ENCODE results near the gene MACROD2. TPM values are rescaled to one million over a fixed set of nuclear protein-coding genes. Genes with fewer than 3 reads are reported as not detected.

The MACROD2 gene
- total RNA-seq, 1 donor from 2014 or later: 3.1 TPM

DNA sequence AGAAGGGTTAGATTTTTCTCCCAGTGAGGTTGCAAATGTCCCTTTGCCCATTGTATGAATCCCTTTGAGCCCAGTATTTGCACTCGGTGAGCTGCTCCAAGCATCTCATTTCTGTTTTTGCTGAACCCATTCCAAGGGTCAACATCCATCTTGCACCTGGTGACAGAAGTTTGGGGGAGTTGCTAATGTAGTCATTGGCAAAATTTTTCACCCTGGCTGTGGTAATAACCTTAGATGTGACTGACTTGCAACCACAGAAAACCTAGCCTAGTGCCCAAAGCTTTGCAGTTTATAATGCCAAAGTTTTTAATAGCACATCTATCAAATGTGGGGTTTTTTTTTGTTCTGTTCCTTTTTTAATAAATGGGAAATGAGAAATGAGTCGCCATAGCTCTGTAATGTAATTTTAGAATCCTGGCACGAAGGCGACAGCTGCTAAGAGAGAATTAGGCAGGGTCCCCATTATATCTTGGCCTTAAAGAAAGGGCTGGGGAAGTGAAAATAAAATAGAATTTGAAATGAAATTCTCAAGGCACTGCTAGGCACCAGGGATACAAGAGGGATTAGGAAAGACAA is 1895.2 kb downstream of the MACROD2 start:
- peaks cover 0 to 2% (median 0%) of the 10 kb centered on the region in 3 donors for H3K4me1 ChIP-seq (ENCODE audit: control insufficient read depth in 3 of 3, insufficient read depth in 3 of 3, low read length in 3 of 3)
- H3K9ac ChIP-seq (ENCODE audit: low read depth in 1 of 3, low read length in 3 of 3): no peak overlapping the region
- H3K9me3 ChIP-seq (ENCODE audit: control insufficient read depth in 3 of 3, low read length in 3 of 3): peaks cover 0 to 2% (median 0%) of the 10 kb centered on the region in 3 donors
- H3K27ac ChIP-seq (ENCODE audit: low read depth, low read length): no peak overlapping the region
- H3K36me3 ChIP-seq (ENCODE audit: control insufficient read depth in 3 of 3, insufficient read depth in 3 of 3, low read length in 3 of 3): no peaks in the 10 kb centered on the region
- no peak overlapping the region for H3K4me3 ChIP-seq (ENCODE audit: low read length in 3 of 3)
- no peaks in the 10 kb centered on the region for H3K27me3 ChIP-seq (ENCODE audit: control insufficient read depth in 3 of 3, insufficient read depth in 3 of 3, low read length in 3 of 3)

- Histone ChIP-seq H3K27me3 (ENCODE audit: control insufficient read depth in 3 of 3, insufficient read depth in 3 of 3, low read length in 3 of 3) (no peaks in the 10 kb centered on the region), H3K4me3 (ENCODE audit: low read length in 3 of 3) (no peak overlapping the region), H3K9ac (ENCODE audit: low read depth in 1 of 3, low read length in 3 of 3) (no peak overlapping the region), H3K36me3 (ENCODE audit: control insufficient read depth in 3 of 3, insufficient read depth in 3 of 3, low read length in 3 of 3) (no peaks in the 10 kb centered on the region), H3K9me3 (ENCODE audit: control insufficient read depth in 3 of 3, low read length in 3 of 3) (no peaks in the 10 kb centered on the region), H3K4me1 (ENCODE audit: control insufficient read depth in 3 of 3, insufficient read depth in 3 of 3, low read length in 3 of 3) (peaks cover 0 to 2% (median 0%) of the 10 kb centered on the region in 3 donors), H3K27ac (ENCODE audit: low read depth, low read length) (no peak overlapping the region)
These were observed 1899.8 kb downstream of the MACROD2 start for GRCh38 chr20:15895126-15895525.

GRCh38 chr20:15895560-15896084 is 1900.3 kb downstream of the MACROD2 start:
- H3K27me3 ChIP-seq (ENCODE audit: control insufficient read depth in 3 of 3, insufficient read depth in 3 of 3, low read length in 3 of 3): no peaks in the 10 kb centered on the region
- H3K4me1 ChIP-seq (ENCODE audit: control insufficient read depth in 3 of 3, insufficient read depth in 3 of 3, low read length in 3 of 3): peaks cover 0 to 2% (median 0%) of the 10 kb centered on the region in 3 donors
- H3K4me3 ChIP-seq (ENCODE audit: low read length in 3 of 3): no peak overlapping the region
- H3K36me3 ChIP-seq (ENCODE audit: control insufficient read depth in 3 of 3, insufficient read depth in 3 of 3, low read length in 3 of 3): no peaks in the 10 kb centered on the region
- H3K9me3 ChIP-seq (ENCODE audit: control insufficient read depth in 3 of 3, low read length in 3 of 3): no peaks in the 10 kb centered on the region
- H3K9ac ChIP-seq (ENCODE audit: low read depth in 1 of 3, low read length in 3 of 3): no peak overlapping the region
- H3K27ac ChIP-seq (ENCODE audit: low read depth, low read length): no peak overlapping the region

GRCh38 chr20:15899967-15900366 is 1904.7 kb downstream of the MACROD2 start:
- H3K9ac ChIP-seq (ENCODE audit: low read depth in 1 of 3, low read length in 3 of 3): no peak overlapping the region
- H3K27me3 ChIP-seq (ENCODE audit: control insufficient read depth in 3 of 3, insufficient read depth in 3 of 3, low read length in 3 of 3): no peaks in the 10 kb centered on the region
- no peaks in the 10 kb centered on the region for H3K36me3 ChIP-seq (ENCODE audit: control insufficient read depth in 3 of 3, insufficient read depth in 3 of 3, low read length in 3 of 3)
- H3K27ac ChIP-seq (ENCODE audit: low read depth, low read length): no peak overlapping the region
- H3K4me1 ChIP-seq (ENCODE audit: control insufficient read depth in 3 of 3, insufficient read depth in 3 of 3, low read length in 3 of 3): no peaks in the 10 kb centered on the region
- no peak overlapping the region for H3K4me3 ChIP-seq (ENCODE audit: low read length in 3 of 3)
- no peaks in the 10 kb centered on the region for H3K9me3 ChIP-seq (ENCODE audit: control insufficient read depth in 3 of 3, low read length in 3 of 3)

- no peak overlapping the region for H3K27ac ChIP-seq (ENCODE audit: low read depth, low read length)
- H3K27me3 ChIP-seq (ENCODE audit: control insufficient read depth in 3 of 3, insufficient read depth in 3 of 3, low read length in 3 of 3): no peaks in the 10 kb centered on the region
- no peaks in the 10 kb centered on the region for H3K4me1 ChIP-seq (ENCODE audit: control insufficient read depth in 3 of 3, insufficient read depth in 3 of 3, low read length in 3 of 3)
- no peaks in the 10 kb centered on the region for H3K9me3 ChIP-seq (ENCODE audit: control insufficient read depth in 3 of 3, low read length in 3 of 3)
- H3K36me3 ChIP-seq (ENCODE audit: control insufficient read depth in 3 of 3, insufficient read depth in 3 of 3, low read length in 3 of 3): no peaks in the 10 kb centered on the region
- no peak overlapping the region for H3K9ac ChIP-seq (ENCODE audit: low read depth in 1 of 3, low read length in 3 of 3)
- no peak overlapping the region for H3K4me3 ChIP-seq (ENCODE audit: low read length in 3 of 3)
These were observed 1905.1 kb downstream of the MACROD2 start for GRCh38 chr20:15900443-15900842.

GRCh38 chr20:15902493-15902892 is 1907.2 kb downstream of the MACROD2 start:
- Histone ChIP-seq H3K27me3 (ENCODE audit: control insufficient read depth in 3 of 3, insufficient read depth in 3 of 3, low read length in 3 of 3) (no peaks in the 10 kb centered on the region), H3K4me3 (ENCODE audit: low read length in 3 of 3) (no peak overlapping the region), H3K36me3 (ENCODE audit: control insufficient read depth in 3 of 3, insufficient read depth in 3 of 3, low read length in 3 of 3) (no peaks in the 10 kb centered on the region), H3K27ac (ENCODE audit: low read depth, low read length) (no peak overlapping the region), H3K9ac (ENCODE audit: low read depth in 1 of 3, low read length in 3 of 3) (no peak overlapping the region), H3K9me3 (ENCODE audit: control insufficient read depth in 3 of 3, low read length in 3 of 3) (no peaks in the 10 kb centered on the region), H3K4me1 (ENCODE audit: control insufficient read depth in 3 of 3, insufficient read depth in 3 of 3, low read length in 3 of 3) (no peaks in the 10 kb centered on the region)

DNA sequence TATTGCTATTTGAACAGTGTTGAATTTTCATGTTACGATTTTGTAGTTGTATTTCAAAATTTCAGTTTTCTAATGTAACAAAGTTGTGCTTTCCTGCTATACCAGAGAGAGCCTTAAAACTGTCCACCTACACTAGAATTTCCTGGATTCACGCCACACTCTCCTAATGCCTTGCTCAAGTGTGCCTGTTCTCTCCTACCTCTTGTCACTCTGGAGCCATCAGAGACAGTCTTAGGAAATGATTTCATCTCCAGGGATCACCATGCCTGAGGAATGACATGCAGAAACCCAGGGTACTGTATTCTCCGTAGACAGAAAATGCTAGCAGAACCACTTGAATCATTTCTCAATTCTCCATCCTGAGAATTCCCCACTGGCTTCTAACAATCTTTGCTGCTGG is 1910.3 kb downstream of the MACROD2 start:
- no peak overlapping the region for H3K27ac ChIP-seq (ENCODE audit: low read depth, low read length)
- no peaks in the 10 kb centered on the region for H3K27me3 ChIP-seq (ENCODE audit: control insufficient read depth in 3 of 3, insufficient read depth in 3 of 3, low read length in 3 of 3)
- no peak overlapping the region for H3K9ac ChIP-seq (ENCODE audit: low read depth in 1 of 3, low read length in 3 of 3)
- H3K4me3 ChIP-seq (ENCODE audit: low read length in 3 of 3): no peak overlapping the region
- H3K36me3 ChIP-seq (ENCODE audit: control insufficient read depth in 3 of 3, insufficient read depth in 3 of 3, low read length in 3 of 3): no peaks in the 10 kb centered on the region
- H3K9me3 ChIP-seq (ENCODE audit: control insufficient read depth in 3 of 3, low read length in 3 of 3): no peaks in the 10 kb centered on the region
- no peaks in the 10 kb centered on the region for H3K4me1 ChIP-seq (ENCODE audit: control insufficient read depth in 3 of 3, insufficient read depth in 3 of 3, low read length in 3 of 3)

DNA sequence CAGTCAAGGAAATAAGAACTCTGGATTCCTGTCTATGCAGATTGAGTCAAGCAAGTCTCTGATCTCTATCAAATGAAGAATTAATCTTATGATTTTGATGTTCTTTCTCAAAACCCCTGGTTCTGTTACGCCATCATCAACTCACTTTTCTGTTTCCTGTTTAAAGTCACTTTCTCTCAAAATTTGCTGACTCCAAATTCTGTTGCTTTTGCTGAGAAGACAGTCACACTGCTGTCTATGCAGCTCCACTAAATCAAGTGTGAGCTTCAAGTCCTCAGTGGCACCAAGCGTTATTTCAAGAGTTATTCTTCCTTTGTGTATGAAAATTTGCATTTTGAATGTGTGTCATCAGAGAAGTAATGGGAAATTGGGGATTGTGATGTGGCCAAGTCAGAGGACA is 1914.7 kb downstream of the MACROD2 start:
- no peak overlapping the region for H3K27ac ChIP-seq (ENCODE audit: low read depth, low read length)
- H3K27me3 ChIP-seq (ENCODE audit: control insufficient read depth in 3 of 3, insufficient read depth in 3 of 3, low read length in 3 of 3): no peaks in the 10 kb centered on the region
- no peak overlapping the region for H3K4me3 ChIP-seq (ENCODE audit: low read length in 3 of 3)
- H3K9me3 ChIP-seq (ENCODE audit: control insufficient read depth in 3 of 3, low read length in 3 of 3): no peaks in the 10 kb centered on the region
- no peaks in the 10 kb centered on the region for H3K36me3 ChIP-seq (ENCODE audit: control insufficient read depth in 3 of 3, insufficient read depth in 3 of 3, low read length in 3 of 3)
- H3K9ac ChIP-seq (ENCODE audit: low read depth in 1 of 3, low read length in 3 of 3): no peak overlapping the region
- no peaks in the 10 kb centered on the region for H3K4me1 ChIP-seq (ENCODE audit: control insufficient read depth in 3 of 3, insufficient read depth in 3 of 3, low read length in 3 of 3)

- H3K27me3 ChIP-seq (ENCODE audit: control insufficient read depth in 3 of 3, insufficient read depth in 3 of 3, low read length in 3 of 3): no peaks in the 10 kb centered on the region
- H3K4me1 ChIP-seq (ENCODE audit: control insufficient read depth in 3 of 3, insufficient read depth in 3 of 3, low read length in 3 of 3): no peaks in the 10 kb centered on the region
- H3K27ac ChIP-seq (ENCODE audit: low read depth, low read length): no peak overlapping the region
- no peak overlapping the region for H3K4me3 ChIP-seq (ENCODE audit: low read length in 3 of 3)
- no peaks in the 10 kb centered on the region for H3K9me3 ChIP-seq (ENCODE audit: control insufficient read depth in 3 of 3, low read length in 3 of 3)
- no peaks in the 10 kb centered on the region for H3K36me3 ChIP-seq (ENCODE audit: control insufficient read depth in 3 of 3, insufficient read depth in 3 of 3, low read length in 3 of 3)
- no peak overlapping the region for H3K9ac ChIP-seq (ENCODE audit: low read depth in 1 of 3, low read length in 3 of 3)
These were observed 1916.3 kb downstream of the MACROD2 start for GRCh38 chr20:15911581-15911980.

DNA sequence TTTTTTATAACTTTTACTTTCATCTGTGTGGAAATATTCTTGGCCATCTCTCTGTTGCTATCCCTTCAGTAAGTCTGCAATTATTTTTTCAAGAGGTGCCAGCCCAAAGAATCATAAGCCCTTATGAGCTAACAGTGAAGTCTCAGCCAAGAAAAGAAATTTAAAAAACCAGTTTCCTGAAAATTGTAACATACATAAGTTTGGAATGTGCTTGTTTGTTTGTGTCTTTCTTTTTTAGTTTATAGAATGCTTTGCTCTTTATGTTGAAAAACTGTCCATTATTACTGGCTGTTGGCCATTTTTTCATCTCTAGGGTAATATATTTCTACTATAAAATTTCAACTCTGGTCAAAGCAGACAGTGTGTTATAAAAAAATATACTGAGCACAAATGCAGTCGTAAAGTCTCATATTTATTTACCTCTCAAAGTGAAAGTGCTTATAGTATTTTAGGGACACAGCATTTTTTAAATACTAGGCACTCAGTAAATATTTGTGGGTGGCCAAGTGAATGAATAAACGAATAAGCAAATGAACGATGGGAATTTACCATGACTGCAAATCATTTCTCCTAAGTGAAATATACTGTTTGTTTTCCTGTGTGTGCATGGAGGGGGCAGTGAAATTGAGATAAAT is 1918.2 kb downstream of the MACROD2 start:
- H3K9ac ChIP-seq (ENCODE audit: low read depth in 1 of 3, low read length in 3 of 3): no peak overlapping the region
- no peak overlapping the region for H3K4me3 ChIP-seq (ENCODE audit: low read length in 3 of 3)
- no peak overlapping the region for H3K27ac ChIP-seq (ENCODE audit: low read depth, low read length)
- no peaks in the 10 kb centered on the region for H3K9me3 ChIP-seq (ENCODE audit: control insufficient read depth in 3 of 3, low read length in 3 of 3)
- no peaks in the 10 kb centered on the region for H3K4me1 ChIP-seq (ENCODE audit: control insufficient read depth in 3 of 3, insufficient read depth in 3 of 3, low read length in 3 of 3)
- no peaks in the 10 kb centered on the region for H3K36me3 ChIP-seq (ENCODE audit: control insufficient read depth in 3 of 3, insufficient read depth in 3 of 3, low read length in 3 of 3)
- no peaks in the 10 kb centered on the region for H3K27me3 ChIP-seq (ENCODE audit: control insufficient read depth in 3 of 3, insufficient read depth in 3 of 3, low read length in 3 of 3)

All from skeletal muscle tissue (tissue), 4 donors.